Endothelial cell (in vitro differentiated cells): Measurements from ENCODE around the gene SF3A1. TPM values are rescaled to one million over a fixed set of nuclear protein-coding genes. Genes with fewer than 3 reads are reported as not detected.
A peak's percentile ranks its signal among the peaks of the same experiment; 100 is the strongest.

Experiments used
- DNase-seq: peaks from one replicate; pipeline ENCODE4 v3.0.0; 2021; ENCODE audit warnings: low spot score
- H3K27ac Mint-ChIP-seq: one replicate; pipeline ENCODE4 v1.8.0; 2021; ENCODE audit warnings: mixed read lengths, inconsistent platforms; ENCODE audit not compliant: unreplicated experiment
- H3K27me3 Mint-ChIP-seq: one replicate; pipeline ENCODE4 v1.8.0; 2021; ENCODE audit warnings: mild to moderate bottlenecking, moderate library complexity, mixed read lengths, inconsistent platforms; ENCODE audit not compliant: unreplicated experiment
- H3K36me3 Mint-ChIP-seq: one replicate; pipeline ENCODE4 v1.8.0; 2021; ENCODE audit warnings: mild to moderate bottlenecking, low read depth, mixed read lengths, inconsistent platforms; ENCODE audit not compliant: unreplicated experiment
- H3K4me1 Mint-ChIP-seq: one replicate; pipeline ENCODE4 v1.8.0; 2021; ENCODE audit warnings: mild to moderate bottlenecking, mixed read lengths, inconsistent platforms; ENCODE audit not compliant: unreplicated experiment
- H3K4me3 Mint-ChIP-seq: one replicate; pipeline ENCODE4 v1.8.0; 2021; ENCODE audit warnings: mild to moderate bottlenecking, mixed read lengths, inconsistent platforms; ENCODE audit not compliant: unreplicated experiment
- H3K9me3 Mint-ChIP-seq: one replicate; pipeline ENCODE4 v1.8.0; 2021; ENCODE audit warnings: mixed read lengths, inconsistent platforms; ENCODE audit not compliant: unreplicated experiment
- CTCF ChIP-seq: fragments of 200-600 bp; sonication (generic); IDR thresholded peaks from one replicate; pipeline ENCODE4 v1.5.0; 2021; ENCODE audit warnings: antibody characterized with exemption; ENCODE audit not compliant: unreplicated experiment
- total RNA-seq: library from RNA; stranded (reverse); fragmentation: NEBNext Ultra II Directional; extraction: Animal tissue kit (Norgen Biotek cat#: 25700); gene quantifications from one replicate; pipeline ENCODE4 v1.2.1, GENCODE V29; 2021; ENCODE audit not compliant: unreplicated experiment

The SF3A1 gene
- total RNA-seq, 1 donor from 2014 or later, result 139 TPM

DNA sequence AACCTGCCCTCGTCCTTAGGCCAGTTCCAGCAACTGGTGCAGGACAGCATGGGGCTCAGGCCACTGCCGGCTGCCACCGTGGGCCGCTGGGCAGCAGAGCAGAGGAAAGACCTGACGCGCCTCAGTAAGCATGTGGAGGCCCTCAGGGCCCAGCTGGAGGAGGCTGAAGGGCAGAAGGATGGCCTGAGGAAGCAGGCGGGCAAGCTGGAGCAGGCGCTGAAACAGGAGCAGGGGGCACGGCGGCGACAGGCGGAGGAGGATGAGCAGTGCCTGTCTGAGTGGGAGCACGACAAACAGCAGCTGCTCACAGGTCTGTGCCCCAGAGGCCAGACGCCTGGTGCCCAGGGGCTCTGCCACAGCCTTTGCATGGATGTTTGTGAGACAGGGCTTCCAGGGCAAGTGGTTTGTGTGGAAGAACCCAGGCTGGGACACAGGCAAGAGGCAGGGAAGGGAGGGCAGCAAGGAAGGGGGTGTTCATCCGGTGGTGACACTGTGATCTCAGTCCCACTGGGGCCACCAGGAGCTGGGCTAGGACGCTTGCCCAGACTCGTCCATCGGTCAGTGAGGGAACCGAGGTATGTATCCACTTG is 14.0 kb upstream of the SF3A1 start:
- TF ChIP-seq CTCF, result no peak
- Mint-ChIP-seq H3K27ac (no peak overlapping the region), H3K9me3 (no peaks in the 10 kb centered on the region), H3K36me3 (peaks cover 3% of the 10 kb centered on the region), H3K4me1 (peaks cover 16% of the 10 kb centered on the region), H3K4me3 (no peak overlapping the region), H3K27me3 (peaks cover 13% of the 10 kb centered on the region)
- DNase-seq, result no peak

GRCh38 chr22:30368420-30368819 is 11.7 kb upstream of the SF3A1 start:
- no peak for DNase-seq
- no peak overlapping the region for H3K4me3 Mint-ChIP-seq
- H3K27ac Mint-ChIP-seq, result no peak overlapping the region
- peaks cover 3% of the 10 kb centered on the region for H3K36me3 Mint-ChIP-seq
- no peaks in the 10 kb centered on the region for H3K9me3 Mint-ChIP-seq
- H3K27me3 Mint-ChIP-seq, result peaks cover 11% of the 10 kb centered on the region
- H3K4me1 Mint-ChIP-seq, result peaks cover 7% of the 10 kb centered on the region
- no peak for TF ChIP-seq CTCF

GRCh38 chr22:30365891-30366290 is 9.2 kb upstream of the SF3A1 start:
- no peak overlapping the region for H3K27ac Mint-ChIP-seq
- H3K36me3 Mint-ChIP-seq, result peaks cover 7% of the 10 kb centered on the region
- peaks cover 14% of the 10 kb centered on the region for H3K27me3 Mint-ChIP-seq
- H3K9me3 Mint-ChIP-seq, result no peaks in the 10 kb centered on the region
- H3K4me3 Mint-ChIP-seq, result no peak overlapping the region
- no peak for DNase-seq
- no peak for TF ChIP-seq CTCF
- peaks cover 11% of the 10 kb centered on the region for H3K4me1 Mint-ChIP-seq

DNA sequence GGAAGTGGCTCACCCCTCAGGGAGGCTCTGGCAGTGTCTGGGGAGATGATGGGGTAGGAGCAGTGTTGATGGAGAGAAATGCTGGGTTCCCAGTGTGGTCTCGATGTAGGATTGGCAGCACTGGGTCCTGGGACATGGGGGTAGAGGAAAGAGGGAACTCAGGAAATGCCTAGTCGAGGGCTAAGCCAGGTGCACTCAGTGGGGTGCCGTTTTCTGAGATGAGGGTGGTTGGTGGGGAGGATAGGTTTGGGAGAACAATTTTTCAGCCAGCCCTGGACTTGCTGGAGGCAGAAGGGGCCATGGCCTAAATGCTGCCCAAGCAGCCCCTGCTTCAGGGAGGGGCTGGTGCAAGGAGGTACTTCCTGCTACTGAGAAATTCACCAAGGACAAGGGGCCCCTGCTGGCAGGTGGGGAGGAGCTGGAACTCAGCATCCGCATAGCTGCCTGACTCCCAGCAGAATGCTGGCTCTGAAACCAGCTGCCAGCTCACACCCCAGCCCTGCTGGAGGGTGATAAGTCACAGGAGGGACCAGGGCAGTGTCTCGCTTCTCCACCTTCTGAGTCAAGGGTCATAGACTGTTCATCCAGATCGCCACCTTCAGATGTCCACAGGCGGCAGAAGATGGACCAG is 6.1 kb upstream of the SF3A1 start:
- peaks cover 7% of the 10 kb centered on the region for H3K36me3 Mint-ChIP-seq
- peaks cover 10% of the 10 kb centered on the region for H3K27me3 Mint-ChIP-seq
- peaks cover 15% of the 10 kb centered on the region for H3K4me1 Mint-ChIP-seq
- H3K27ac Mint-ChIP-seq, result no peak overlapping the region
- no peak for DNase-seq
- H3K4me3 Mint-ChIP-seq, result peak overlapping the region; percentile 35
- no peaks in the 10 kb centered on the region for H3K9me3 Mint-ChIP-seq
- no peak for TF ChIP-seq CTCF

- DNase-seq, result no peak
- peaks cover 7% of the 10 kb centered on the region for H3K36me3 Mint-ChIP-seq
- peak overlapping the region; percentile 20 for H3K27ac Mint-ChIP-seq
- H3K9me3 Mint-ChIP-seq, result no peaks in the 10 kb centered on the region
- TF ChIP-seq CTCF, result no peak
- H3K4me3 Mint-ChIP-seq, result peak overlapping the region; percentile 35
- H3K4me1 Mint-ChIP-seq, result peaks cover 15% of the 10 kb centered on the region
- H3K27me3 Mint-ChIP-seq, result peaks cover 12% of the 10 kb centered on the region
These were observed 5.4 kb upstream of the SF3A1 start for GRCh38 chr22:30361916-30362650.
